Gastroesophageal sphincter (tissue), 3 donors: Measurements from ENCODE around the gene THTPA.

Experiments
- EP300 ChIP-seq: sonication (generic); formaldehyde crosslinking; IDR thresholded peaks from one replicate; pipeline ENCODE4 v1.6.1; 2017; ENCODE audit warnings: antibody characterized with exemption, mild to moderate bottlenecking
- POLR2A ChIP-seq, 2 donors: fragments of 450-650 bp; IDR thresholded peaks; one replicate each; pipeline ENCODE4 v1.6.1; 2017; ENCODE audit warnings: antibody characterized with exemption in 2 of 2, mild to moderate bottlenecking in 2 of 2, moderate library complexity in 1 of 2
- POLR2AphosphoS5 ChIP-seq: sonication (generic); formaldehyde crosslinking; IDR thresholded peaks from one replicate; pipeline ENCODE4 v1.6.1; 2017; ENCODE audit warnings: antibody characterized with exemption
- TF ChIP-seq, protein P1 (sequence below), 4 experiments: fragments of 200-600 bp in 2 of 4; fragments of 450-650 bp in 2 of 4; sonication (generic) in 1 of 4; IDR thresholded peaks; one replicate each; pipeline ENCODE4 v1.5.1; 2017 to 2019; ENCODE audit warnings: antibody characterized with exemption in 4 of 4, mild to moderate bottlenecking in 2 of 4, moderate library complexity in 2 of 4

DNA sequence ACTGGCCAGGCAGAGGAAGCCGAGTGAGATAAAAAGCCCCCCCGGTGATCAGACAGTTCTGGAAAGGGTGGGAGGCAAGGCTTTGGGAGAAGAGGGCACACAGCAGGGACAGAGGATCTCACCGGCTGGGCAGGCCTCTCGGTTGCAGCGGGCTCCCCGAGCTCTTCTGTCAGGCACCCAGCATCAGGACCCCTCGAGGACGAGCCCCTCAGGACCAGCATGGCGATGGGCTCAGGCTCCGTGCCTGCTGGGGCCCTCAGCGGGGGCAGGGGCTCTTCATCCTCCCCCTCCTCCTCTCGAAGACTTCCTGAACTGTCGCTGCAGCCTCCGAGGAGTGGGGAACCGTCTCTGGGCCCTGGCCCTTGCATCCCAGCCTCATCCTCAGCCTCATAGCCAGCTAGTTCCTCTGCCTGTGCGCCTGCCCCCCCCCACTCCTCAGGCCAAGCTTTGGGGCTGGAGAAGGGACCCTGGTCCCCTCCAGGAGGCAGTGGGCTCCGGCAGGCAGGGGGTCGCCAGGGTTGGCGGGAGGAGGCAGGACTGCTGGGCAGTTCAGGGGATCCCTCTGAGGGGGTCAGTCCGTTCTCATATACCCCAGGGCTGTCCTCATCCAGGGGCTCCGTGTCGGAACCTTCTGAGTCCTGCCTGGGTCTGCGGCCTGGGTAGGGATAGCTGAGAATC, 14.9 kb downstream of the THTPA start:
- TF ChIP-seq POLR2AphosphoS5, result no peak
- TF ChIP-seq POLR2A (IDR thresholded peaks at IDR 0.05), result no peak
- TF ChIP-seq, protein P1, sequence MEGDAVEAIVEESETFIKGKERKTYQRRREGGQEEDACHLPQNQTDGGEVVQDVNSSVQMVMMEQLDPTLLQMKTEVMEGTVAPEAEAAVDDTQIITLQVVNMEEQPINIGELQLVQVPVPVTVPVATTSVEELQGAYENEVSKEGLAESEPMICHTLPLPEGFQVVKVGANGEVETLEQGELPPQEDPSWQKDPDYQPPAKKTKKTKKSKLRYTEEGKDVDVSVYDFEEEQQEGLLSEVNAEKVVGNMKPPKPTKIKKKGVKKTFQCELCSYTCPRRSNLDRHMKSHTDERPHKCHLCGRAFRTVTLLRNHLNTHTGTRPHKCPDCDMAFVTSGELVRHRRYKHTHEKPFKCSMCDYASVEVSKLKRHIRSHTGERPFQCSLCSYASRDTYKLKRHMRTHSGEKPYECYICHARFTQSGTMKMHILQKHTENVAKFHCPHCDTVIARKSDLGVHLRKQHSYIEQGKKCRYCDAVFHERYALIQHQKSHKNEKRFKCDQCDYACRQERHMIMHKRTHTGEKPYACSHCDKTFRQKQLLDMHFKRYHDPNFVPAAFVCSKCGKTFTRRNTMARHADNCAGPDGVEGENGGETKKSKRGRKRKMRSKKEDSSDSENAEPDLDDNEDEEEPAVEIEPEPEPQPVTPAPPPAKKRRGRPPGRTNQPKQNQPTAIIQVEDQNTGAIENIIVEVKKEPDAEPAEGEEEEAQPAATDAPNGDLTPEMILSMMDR (IDR thresholded peaks at IDR 0.05), result no peak
- TF ChIP-seq EP300, result no peak
